ENCODE data around the gene BRCA1.
"Not testable (repeated sequence)": the region's sequence is repeated elsewhere in the genome, so short reads cannot be mapped to it uniquely, and the experiment has no call there.

The BRCA1 gene

GRCh38 chr17:43155666-43156065 is 30.5 kb upstream of the BRCA1 start:
- H3K27ac ChIP-seq: no peak overlapping the region
- TF ChIP-seq ZFX (IDR thresholded peaks at IDR 0.05) (no peak), CTCF (conservative IDR thresholded peaks at IDR 0.05) (no peak)

DNA sequence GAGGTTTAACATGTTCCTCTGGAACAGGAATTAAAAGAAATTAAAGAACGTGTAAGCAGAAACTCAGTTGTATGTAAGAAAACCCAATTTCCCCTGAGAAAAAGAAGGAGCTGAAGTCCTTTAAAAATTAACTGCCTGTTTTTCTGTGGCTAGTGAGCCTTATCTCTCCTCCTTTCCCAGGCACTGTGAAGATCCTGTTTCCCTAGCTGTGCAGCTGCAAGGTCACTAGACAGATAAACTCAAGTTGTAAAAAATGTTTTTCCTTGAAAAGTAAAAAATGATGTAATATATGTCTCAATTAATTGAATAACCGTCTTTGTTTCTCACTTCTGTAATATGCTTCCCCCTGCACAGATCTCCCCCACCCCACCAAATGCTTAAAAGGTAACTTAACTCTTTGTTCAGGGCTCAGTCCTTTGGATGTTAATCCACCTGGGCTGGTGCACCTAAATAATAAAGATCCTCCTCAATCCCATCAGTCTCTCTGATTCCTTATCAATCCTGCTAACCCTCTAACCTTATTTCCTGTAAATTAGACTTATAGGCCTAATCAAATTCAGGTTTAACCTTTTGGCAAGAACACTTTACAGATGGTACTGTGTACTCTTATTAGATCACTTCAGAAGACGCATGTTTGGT is 28.2 kb upstream of the BRCA1 start:
- not testable (repeated sequence) for H3K27ac ChIP-seq

- no peak overlapping the region for H3K27ac ChIP-seq
- TF ChIP-seq ZFX (IDR thresholded peaks at IDR 0.05) (no peak), CTCF (conservative IDR thresholded peaks at IDR 0.05) (no peak)
Measured at GRCh38 chr17:43151880-43152456, 26.8 kb upstream of the BRCA1 start.

DNA sequence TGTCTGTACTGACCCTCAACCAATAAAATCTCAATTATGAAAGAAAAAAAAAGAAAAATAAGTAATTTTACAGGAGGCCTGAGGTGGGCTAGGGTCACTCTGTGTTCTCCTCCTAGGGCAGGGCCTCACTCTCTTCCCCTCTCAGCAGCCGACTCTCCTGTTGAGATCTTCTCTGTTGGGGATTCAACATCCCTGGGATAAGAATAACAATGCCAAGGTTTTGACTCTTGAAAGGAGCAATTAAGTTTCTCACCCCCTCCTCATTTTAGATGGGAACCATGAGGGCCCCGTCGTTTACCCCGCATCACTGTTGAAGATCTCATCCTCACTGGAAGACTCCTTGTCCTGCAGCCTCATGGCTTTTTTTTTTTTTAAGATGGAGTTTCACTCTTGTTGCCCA is 21.5 kb upstream of the BRCA1 start:
- H3K27ac ChIP-seq: no peak overlapping the region
- TF ChIP-seq ZFX (IDR thresholded peaks at IDR 0.05): no peak
- no peak for TF ChIP-seq CTCF (conservative IDR thresholded peaks at IDR 0.05)

DNA sequence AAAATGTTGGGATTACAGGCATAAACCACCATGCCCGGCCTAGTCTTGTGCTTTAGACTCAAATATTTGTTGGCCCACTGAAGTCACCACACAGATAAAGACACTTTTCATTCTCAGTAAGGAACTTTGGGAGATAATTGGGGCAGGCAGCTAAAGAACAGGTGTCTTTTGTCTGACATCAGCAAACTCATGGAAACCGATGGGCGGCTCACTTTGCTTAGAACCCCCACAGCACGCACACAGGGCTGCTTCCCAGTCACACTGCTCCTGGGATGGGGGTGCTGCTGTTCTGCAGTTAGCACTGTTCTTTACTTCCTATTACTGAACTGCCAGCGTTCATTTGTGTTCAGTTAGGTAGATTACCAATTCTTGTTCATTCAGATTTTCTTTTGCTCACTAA is 18.0 kb upstream of the BRCA1 start:
- no peak overlapping the region for H3K27ac ChIP-seq
- TF ChIP-seq CTCF (conservative IDR thresholded peaks at IDR 0.05): no peak

- no peak for TF ChIP-seq CTCF (conservative IDR thresholded peaks at IDR 0.05)
- TF ChIP-seq ZFX (IDR thresholded peaks at IDR 0.05): no peak
- no peak overlapping the region for H3K27ac ChIP-seq
Measured at GRCh38 chr17:43142153-43142552, 17.0 kb upstream of the BRCA1 start.

GRCh38 chr17:43140396-43141332 is 15.5 kb upstream of the BRCA1 start:
- TF ChIP-seq ZFX (IDR thresholded peaks at IDR 0.05) (no peak), CTCF (conservative IDR thresholded peaks at IDR 0.05) (no peak)

DNA sequence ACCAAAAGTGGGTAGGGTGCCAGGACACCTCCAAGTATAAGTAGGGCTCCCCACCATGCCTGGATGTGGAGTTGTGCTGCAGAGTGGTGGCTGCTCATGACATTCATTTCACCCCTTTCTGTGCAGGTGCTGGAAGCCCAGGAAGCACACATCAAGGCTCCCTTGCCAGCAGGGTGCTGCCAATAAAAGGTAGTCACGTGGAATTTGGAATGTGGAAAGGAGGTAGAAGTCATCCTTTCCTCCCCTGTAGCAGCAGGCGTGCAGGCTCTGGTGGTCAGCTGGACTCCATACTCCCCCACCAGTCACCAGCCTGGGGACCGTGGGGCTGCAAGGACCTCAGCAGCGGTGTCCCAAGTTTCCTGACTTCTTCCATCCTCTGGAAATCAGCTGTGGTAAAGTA is 13.4 kb upstream of the BRCA1 start:
- not testable (repeated sequence) for H3K27ac ChIP-seq

More at GRCh38 chr17:43140396-43141332, 15.5 kb upstream of the BRCA1 start:
- H3K27ac ChIP-seq: no peak overlapping the region

- not testable (repeated sequence) for H3K27ac ChIP-seq
Measured at GRCh38 chr17:43136574-43136973, 11.4 kb upstream of the BRCA1 start.
